GM23338 (cell line): ENCODE data around the gene WDR53.

ENCODE experiments used
- CREB1 ChIP-seq: fragments of 250-450 bp; sonication (Bioruptor Pico); IDR thresholded peaks from 2 replicates; pipeline ENCODE4 v1.5.0; 2020; ENCODE audit warnings: low read depth, mild to moderate bottlenecking, moderate library complexity
- EZH2 ChIP-seq: fragments of 200-600 bp; sonication (generic); IDR thresholded peaks from one replicate; pipeline ENCODE4 v1.8.0; 2017; ENCODE audit warnings: antibody characterized with exemption, mild to moderate bottlenecking, low read depth; ENCODE audit not compliant: unreplicated experiment
- EZH2phosphoT487 ChIP-seq: fragments of 200-600 bp; sonication (generic); IDR thresholded peaks from one replicate; pipeline ENCODE4 v1.8.1; 2018; ENCODE audit warnings: antibody characterized with exemption; ENCODE audit not compliant: unreplicated experiment
- JUNB ChIP-seq: IDR thresholded peaks from one replicate; pipeline ENCODE4 v1.6.1; 2016; ENCODE audit warnings: antibody characterized with exemption; ENCODE audit not compliant: unreplicated experiment
- POLR2AphosphoS5 ChIP-seq: IDR thresholded peaks from 2 replicates; pipeline ENCODE4 v1.6.1; 2016; ENCODE audit warnings: antibody characterized with exemption, low read depth
- ZNF114 ChIP-seq: fragments of 250-450 bp; sonication (Bioruptor Pico); IDR thresholded peaks from 2 replicates; pipeline ENCODE4 v1.5.0; 2020; ENCODE audit warnings: mild to moderate bottlenecking, moderate library complexity
- TF ChIP-seq, protein P1 (sequence below), 2 experiments: fragments of 200-600 bp in 1 of 2; sonication (generic) in 1 of 2; conservative IDR thresholded peaks; 2 replicates each; pipeline versions ENCODE4 v1.5.1 to v1.6.1; 2016 to 2017; ENCODE audit warnings: antibody characterized with exemption in 2 of 2, low read depth in 2 of 2, mild to moderate bottlenecking in 2 of 2, moderate library complexity in 1 of 2
- TF ChIP-seq, protein P2 (sequence below): IDR thresholded peaks from one replicate; pipeline ENCODE4 v1.6.1; 2018; ENCODE audit warnings: antibody characterized with exemption; ENCODE audit not compliant: unreplicated experiment

DNA sequence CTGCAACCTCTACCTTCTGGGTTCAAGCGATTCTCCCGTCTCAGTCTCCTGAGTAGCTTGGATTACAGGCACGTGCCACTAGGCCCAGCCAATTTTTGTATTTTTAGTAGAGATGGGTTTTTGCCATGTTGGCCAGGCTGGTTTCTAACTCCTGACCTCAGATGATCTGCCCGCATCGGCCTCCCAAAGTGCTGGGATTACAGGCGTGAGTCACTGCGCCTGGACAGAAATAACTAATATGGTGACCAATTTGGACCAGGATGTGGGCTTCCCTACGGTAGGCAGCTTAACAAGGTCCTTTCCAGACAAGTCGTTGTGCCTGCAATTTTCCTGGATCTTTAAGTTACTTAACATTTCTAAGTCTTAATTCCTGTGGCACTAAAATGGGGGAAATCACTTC, 14.8 kb downstream of the WDR53 start:
- TF ChIP-seq, protein P1, sequence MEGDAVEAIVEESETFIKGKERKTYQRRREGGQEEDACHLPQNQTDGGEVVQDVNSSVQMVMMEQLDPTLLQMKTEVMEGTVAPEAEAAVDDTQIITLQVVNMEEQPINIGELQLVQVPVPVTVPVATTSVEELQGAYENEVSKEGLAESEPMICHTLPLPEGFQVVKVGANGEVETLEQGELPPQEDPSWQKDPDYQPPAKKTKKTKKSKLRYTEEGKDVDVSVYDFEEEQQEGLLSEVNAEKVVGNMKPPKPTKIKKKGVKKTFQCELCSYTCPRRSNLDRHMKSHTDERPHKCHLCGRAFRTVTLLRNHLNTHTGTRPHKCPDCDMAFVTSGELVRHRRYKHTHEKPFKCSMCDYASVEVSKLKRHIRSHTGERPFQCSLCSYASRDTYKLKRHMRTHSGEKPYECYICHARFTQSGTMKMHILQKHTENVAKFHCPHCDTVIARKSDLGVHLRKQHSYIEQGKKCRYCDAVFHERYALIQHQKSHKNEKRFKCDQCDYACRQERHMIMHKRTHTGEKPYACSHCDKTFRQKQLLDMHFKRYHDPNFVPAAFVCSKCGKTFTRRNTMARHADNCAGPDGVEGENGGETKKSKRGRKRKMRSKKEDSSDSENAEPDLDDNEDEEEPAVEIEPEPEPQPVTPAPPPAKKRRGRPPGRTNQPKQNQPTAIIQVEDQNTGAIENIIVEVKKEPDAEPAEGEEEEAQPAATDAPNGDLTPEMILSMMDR (conservative IDR thresholded peaks at IDR 0.05; ENCODE audit: low read depth in 2 of 2) = no peak
- TF ChIP-seq EZH2 (no peak), POLR2AphosphoS5 (no peak), JUNB (no peak), EZH2phosphoT487 (no peak), ZNF114 (CRISPR knock-in tag) (no peak), CREB1 (CRISPR knock-in tag) (no peak)
- TF ChIP-seq, protein P2, sequence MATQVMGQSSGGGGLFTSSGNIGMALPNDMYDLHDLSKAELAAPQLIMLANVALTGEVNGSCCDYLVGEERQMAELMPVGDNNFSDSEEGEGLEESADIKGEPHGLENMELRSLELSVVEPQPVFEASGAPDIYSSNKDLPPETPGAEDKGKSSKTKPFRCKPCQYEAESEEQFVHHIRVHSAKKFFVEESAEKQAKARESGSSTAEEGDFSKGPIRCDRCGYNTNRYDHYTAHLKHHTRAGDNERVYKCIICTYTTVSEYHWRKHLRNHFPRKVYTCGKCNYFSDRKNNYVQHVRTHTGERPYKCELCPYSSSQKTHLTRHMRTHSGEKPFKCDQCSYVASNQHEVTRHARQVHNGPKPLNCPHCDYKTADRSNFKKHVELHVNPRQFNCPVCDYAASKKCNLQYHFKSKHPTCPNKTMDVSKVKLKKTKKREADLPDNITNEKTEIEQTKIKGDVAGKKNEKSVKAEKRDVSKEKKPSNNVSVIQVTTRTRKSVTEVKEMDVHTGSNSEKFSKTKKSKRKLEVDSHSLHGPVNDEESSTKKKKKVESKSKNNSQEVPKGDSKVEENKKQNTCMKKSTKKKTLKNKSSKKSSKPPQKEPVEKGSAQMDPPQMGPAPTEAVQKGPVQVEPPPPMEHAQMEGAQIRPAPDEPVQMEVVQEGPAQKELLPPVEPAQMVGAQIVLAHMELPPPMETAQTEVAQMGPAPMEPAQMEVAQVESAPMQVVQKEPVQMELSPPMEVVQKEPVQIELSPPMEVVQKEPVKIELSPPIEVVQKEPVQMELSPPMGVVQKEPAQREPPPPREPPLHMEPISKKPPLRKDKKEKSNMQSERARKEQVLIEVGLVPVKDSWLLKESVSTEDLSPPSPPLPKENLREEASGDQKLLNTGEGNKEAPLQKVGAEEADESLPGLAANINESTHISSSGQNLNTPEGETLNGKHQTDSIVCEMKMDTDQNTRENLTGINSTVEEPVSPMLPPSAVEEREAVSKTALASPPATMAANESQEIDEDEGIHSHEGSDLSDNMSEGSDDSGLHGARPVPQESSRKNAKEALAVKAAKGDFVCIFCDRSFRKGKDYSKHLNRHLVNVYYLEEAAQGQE = no peak
